HG02642 (cell line): ENCODE results near the gene LHFPL2.
"Not testable (repeated sequence)": the region's sequence is repeated elsewhere in the genome, so short reads cannot be mapped to it uniquely, and the experiment has no call there.

Experiments
- ATAC-seq: cut with Tn5 transposase; IDR thresholded peaks from one replicate; pipeline ENCODE4 v1.9.1; 2021; ENCODE audit warnings: mild to moderate bottlenecking; ENCODE audit not compliant: unreplicated experiment, poor library complexity

The LHFPL2 gene

DNA sequence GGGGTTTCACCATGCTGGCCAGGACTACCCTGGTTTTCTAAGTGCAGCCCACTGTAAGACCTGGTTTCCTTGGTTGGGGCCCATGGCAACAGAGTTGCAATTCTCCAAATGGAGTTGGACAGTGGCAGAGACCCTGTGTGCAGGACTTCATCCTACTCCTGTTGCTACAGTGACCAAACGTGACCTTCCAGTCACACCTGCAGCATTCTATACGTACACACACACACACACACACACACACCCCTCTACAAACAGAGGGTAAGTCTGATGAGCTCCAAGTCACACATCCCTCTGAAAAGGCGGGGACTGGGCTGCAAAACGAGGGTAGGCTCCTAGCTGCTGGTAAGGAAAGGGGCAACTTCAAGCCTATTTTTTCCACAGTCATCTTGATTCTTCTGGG lies 23.6 kb downstream of the LHFPL2 start:
- no peak for ATAC-seq

DNA sequence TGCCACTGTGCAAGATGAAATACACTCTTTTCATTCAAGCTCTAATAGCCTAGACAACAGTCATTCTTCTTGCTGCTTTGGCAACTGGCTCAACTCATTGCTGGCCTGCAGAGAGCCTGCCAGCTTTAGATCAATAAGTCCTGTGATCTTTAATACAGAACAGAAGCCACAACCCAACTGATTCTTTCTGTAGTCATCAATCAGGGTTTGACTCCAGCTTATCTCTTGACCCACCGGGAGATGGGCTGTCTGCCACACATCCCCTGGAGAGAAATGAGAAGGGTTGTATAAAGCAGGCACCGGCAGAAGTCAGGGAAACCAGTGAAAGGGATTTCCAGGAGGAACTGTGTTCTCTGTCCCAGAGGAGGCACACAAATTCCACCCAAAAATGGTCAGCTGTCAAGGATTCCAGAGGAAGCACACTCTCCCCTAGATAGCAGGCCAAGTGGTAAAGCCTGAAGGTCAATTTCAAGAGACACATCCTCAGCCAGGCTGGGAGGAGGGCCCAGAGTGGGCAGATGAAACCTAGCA lies 24.5 kb downstream of the LHFPL2 start:
- no peak for ATAC-seq

DNA sequence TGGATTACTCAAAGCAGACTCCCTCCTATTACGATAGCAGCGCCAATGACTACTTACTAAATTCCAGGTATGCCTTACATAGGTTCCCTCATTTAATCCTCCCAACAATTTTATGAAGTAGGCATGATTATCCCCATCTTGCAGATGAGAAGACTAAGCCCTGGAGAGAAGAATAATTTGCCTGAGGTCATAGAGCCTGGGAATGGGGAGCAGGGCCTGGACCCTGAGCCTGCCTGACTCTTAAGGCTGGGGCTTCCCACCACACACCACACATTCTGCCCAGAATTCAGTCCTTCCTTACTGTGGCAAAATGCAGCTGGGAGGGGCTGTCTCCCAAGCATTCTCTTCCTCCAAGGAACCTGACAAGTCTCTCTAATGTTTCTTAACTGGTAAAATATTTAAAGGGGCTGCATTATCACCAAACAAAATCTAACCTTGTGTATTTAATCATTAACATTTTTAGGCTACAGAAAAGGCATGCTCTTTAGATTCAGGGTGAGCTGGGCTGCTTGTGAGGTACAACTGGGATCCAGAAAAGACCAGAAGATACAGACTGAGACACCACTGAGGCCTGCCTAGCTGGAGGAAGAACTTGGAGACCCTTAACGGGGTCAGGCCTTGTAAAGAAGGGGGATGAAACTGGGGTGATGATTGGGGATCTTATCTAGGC lies 26.1 kb downstream of the LHFPL2 start:
- no peak for ATAC-seq

DNA sequence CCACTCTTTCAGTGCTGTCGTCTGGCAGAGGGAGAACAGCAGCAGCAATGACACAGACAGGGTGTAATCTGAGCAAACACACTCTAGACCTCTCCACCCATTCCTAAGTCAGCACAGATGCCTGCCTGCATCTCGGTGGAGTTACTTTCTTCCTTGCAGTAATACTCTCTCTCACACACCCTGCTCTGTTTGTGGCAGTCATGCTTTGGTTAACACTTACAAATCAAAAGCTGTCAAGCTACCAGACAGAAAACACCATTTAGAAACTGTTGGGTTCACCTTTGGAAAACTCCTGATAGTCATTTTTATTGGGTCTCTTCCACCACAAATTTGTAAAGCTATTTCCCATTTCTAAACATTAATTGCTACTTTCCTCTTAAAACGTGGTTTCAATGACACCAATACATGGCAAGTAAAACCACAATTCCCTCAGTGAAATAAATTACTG lies 27.3 kb downstream of the LHFPL2 start:
- ATAC-seq, result no peak

DNA sequence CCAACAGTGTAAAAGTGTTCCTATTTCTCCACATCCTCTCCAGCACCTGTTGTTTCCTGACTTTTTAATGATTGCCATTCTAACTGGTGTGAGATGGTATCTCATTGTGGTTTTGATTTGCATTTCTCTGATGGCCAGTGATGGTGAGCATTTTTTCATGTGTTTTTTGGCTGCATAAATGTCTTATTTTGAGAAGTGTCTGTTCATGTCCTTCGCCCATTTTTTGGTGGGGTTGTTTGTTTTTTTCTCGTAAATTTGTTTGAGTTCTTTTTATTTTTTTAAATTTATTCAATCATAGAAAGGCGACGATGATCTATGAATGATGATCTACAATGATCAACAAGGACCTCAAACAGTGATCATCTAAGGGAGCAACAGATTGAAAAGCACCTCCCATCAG lies 28.5 kb downstream of the LHFPL2 start:
- ATAC-seq, result not testable (repeated sequence)

DNA sequence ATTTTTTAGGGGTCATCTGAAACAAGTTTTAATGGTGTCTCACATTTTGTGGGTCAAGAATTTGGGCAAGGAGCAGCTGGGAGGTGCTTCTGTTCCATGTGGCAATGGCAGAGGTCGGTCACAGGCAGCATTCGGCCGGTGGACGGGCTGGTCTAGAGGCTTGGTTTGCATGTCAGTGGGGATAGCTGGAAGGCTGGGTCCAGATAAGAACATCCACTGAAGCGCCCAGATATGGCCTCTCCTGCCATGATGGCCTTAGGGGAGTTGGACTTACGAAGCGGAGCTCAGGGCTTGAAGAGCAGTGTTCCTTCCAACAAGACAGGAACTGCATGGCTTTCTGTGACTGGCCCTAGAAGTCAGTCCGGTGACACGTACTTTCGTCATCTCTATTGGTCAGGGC lies 30.3 kb downstream of the LHFPL2 start:
- ATAC-seq, result no peak

DNA sequence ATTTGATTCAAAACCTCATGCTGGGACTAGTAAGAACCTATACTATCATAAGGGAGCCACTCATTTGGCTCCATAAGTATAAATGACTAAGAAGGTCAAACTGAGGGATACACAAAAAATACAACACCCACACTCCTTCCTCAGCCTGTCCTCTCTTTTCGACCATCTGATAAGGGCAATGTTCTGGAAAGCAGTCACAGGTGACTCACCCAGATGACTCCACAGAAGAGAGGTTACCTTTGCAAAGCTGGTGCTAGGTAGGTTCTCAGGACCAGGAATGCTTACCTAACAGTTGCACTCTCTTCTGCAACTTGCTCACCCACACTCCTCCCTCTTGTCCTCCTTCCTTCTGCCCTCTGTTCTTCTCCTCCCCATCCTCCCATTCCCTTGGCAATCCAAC lies 32.9 kb downstream of the LHFPL2 start:
- no peak for ATAC-seq

DNA sequence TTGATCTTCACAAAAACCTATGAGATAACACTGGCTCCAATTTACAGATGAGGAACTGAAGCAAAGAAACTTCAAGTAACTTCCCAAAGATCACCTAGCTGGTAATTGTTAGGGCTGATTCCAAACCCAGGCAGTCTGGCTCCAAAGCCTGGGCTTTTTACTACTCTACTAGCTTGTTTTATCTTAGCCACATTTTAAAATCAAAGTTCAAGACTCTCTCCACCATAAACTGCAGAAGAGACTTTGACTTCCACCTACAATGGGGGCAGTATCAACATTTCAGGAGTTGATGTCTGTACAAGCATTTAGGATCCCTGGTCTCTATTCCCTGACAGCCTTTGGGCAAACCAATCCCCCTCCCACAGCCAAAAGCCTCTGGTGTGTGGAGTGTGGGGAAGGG lies 33.8 kb downstream of the LHFPL2 start:
- no peak for ATAC-seq

DNA sequence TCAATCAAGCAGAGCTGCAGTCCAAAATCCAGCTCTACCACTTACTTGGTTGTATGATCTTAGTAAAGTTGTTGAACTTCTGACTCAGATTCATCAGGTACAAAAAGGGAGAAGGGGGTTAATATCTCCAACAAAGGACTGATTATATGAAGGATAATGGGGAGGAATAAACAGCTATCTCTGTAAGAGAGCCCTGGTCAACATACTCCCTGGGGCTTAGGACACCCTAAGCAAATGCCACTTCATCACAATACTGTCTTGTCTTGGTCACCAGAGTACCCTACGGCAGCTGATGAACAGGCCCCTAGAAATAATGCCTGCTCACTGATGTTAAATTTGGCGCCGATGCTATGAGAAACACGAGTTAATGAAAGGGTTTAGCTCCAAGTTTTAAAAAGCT lies 34.8 kb downstream of the LHFPL2 start:
- no peak for ATAC-seq

DNA sequence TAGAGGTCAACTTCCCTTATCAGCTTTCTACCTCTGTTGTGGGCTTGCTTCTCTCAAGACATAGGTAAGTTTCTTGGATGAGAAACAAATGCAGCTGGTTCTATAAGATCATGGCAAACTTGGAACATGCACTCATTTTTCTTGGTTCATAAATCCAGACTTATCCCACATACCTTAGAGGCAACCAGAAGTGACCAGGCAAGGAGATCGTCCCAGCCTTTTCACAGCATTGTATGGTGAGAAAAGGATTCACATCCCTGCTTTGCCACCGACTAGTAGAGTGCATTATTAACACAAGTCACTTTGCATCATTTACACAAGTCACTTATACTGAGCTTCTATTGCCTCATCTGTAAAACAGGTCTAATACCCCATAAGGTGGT lies 35.4 kb downstream of the LHFPL2 start:
- ATAC-seq, result no peak

DNA sequence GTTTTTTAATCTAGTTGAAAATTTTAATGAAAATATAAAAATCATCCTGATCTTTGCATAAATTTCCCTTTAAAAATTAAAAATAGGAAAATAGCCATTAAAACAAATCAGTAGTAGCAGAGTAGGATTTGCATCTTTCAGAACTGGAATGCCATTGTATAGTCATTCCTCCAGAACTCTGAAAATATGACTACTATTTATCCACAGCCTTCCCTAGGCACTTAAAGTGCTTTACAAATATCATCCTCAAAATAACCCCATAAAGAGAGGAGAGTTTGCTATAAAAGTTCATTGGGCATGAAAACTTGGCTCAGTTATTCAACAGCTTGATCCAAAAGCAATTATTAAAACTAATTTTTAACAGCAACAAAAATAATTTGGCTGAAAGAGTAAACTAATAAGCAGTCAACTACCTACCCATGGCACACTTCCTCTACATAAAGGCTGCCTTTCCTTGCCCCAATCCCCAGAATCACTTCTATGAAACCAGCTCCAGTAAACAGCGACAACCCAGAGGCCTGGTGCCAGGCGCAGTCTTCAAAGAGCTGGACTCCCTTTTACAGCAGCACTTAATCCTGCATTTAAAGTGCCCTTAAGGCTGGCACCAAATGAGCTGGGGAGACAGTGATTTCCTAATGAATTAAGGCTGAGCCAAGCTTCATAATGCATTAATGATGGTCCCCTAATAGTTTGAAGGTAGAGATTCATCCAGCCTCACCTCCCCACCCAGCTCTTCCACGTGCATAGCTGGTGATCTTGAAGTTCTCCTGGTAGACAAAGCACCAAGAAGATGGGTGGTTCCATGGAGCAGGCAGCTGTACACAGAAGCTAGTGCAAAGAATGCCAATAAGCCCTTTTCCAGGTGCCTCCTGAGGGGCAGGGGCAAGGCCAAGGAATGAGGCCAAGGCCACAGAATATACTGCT lies 36.1 kb downstream of the LHFPL2 start:
- no peak for ATAC-seq

DNA sequence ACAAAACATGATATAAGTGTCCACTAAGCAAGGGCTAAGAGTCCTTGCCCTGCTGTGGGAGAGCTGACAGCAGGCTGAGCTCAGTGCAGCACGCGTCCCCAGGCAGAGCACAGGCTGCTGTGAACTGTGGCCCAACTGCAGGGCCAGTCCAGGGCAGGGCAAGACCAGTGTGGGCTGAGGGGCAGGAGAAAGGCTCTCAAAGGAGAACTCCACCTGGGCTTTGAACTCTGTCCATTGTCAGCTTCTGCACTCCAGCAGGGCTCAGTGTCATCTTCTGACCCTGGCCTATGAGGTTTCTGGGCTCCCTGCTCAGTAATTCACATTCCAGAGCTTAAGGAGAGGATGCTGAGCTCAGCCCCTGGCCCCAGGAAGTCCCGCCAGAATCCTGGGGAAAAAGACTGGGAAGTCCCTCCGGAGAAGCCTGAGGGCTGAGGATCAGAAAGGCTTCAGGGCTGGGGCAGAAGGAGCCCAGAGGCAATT lies 37.4 kb downstream of the LHFPL2 start:
- no peak for ATAC-seq

DNA sequence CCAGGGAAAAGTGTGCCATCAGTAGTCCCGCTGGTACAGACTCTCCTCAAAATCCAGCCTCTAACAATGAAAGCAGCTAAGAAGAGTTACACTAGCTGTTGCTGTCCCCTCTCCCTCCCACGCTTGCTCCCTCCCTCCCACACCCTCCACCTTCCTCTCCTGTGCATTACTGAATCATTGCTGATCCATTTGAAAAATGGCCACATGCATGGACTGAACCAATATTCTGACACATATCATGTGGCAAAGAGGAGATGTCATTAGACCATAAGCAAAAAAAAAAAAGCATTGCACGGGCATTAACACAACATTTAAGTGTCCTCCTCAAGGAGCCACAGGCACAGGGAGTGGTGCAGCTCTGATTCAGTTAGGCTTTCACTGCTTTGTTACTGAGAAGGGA lies 37.9 kb downstream of the LHFPL2 start:
- no peak for ATAC-seq

DNA sequence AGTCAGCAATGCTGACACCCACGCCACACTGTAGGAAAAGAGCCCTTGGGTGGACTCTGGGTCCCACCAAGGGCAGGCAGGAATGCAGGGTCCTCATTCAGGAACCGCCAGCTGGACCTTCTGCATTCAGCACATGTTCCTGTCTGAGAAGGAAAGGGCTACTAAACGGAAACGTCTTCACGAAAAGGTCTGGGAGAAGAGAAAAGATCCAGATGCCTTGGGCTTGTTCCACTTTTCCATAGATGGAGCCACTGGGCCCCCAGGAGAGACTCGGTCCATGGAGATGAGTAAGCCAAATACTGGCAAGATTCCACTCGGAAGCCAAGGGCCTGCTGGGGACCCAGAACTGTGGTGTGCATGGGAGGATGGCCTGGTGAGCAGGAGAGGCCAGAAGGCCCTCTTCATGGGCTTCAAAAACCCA lies 38.4 kb downstream of the LHFPL2 start:
- no peak for ATAC-seq

DNA sequence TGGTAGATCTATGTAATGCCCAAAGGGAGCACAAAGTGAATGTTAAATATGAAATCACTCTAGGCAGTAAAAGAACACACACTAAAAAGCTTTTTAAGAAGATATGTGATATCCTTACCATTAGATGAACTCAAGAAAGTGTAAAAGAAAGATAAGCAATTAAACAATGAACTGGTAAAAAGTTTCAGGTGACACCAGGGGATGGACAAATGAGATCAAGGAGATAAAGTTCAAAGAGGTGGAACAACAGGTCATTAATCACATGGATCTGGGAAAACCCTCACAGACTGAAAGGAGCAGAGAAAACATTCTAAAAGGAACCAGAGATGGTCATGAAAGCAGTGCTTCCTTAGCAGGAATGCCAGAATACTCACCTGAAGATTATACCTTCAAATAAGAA lies 40.7 kb downstream of the LHFPL2 start:
- ATAC-seq, result no peak

DNA sequence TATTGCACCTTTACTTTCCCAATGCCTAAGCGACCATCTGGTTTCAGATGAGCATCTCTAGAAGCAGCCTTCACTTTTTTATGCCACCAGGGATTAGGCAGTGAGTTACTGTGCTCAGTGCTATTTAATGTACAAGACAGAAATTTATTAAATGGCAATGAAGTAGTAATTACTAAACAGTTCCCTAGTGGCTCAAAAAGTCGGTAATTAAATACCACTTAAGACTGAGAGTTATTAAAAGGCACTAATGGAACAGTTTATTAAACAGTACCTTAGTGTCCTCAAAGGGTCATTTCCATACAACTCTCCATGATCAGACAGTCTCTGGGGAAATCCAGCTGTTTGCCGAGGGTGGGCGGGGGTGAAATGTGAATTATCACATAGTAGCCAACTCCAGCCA lies 42.3 kb downstream of the LHFPL2 start:
- no peak for ATAC-seq

DNA sequence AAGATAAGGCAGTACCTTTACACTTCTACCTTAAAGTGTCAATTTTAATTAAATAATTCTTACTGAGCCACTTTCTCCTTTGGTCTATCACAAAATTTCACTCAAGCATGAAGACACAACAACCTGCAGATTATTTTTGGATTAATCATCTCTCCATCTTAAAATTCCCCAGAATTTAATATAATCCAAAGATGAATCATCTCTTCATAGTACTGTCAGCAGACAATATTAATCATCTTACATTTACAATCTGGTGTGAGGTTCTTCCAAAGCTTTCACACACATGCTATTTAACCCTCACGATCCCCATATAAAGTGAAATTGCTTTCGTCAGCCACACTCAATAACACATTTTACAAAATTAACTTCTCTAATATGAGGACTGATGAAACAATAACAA lies 43.0 kb downstream of the LHFPL2 start:
- no peak for ATAC-seq

DNA sequence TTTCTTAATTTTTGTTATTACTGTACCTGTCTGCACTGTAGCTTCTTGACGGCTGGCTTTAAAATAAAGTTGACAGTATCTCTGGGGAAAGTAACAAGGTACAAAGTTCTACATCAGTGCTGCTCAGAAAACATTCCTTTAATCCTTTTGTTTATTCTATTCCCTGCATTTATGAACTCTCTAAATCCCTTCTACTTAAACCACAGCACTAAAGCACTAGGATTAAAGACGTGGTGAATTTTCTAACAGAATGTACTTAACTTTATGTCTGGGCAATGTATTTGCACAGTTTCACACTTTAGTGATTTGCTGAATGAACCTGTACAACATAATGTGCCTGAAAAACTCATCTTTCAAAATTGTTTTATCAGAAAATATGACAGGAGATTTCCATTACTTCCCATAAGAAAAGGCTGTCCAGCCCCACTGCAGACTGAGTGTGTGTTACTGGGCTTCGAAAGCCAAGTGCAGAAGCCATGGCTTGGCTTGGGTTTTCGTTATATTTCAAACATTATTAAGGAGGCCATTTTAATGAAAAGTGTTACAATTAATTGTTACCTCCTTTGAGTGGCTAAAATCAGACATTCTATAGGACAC lies 43.8 kb downstream of the LHFPL2 start:
- ATAC-seq, result no peak

DNA sequence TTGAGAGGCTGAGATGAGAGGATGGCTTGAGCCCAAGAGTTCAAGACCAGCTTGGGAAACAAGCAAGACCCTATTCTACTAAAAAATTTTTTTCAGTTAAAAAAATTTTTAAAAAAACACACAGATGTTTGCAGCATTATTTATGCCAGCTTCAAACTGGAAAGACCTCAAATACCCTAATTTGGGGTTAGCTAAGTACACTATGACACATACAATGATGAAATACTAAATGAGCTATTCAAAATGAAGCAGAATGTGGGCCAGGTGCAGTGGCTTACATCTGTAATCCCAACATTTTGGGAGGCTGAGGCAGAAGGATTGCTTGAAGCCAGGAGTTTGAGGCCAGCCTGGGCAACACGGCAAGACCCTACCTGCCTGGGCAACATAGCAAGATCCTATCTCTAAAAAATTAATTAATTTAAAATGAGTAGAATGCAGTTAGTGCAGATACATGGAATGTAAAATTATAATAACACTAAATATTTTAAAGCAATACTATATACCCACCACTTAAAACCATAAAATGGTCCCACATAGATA lies 44.9 kb downstream of the LHFPL2 start:
- ATAC-seq, result no peak

DNA sequence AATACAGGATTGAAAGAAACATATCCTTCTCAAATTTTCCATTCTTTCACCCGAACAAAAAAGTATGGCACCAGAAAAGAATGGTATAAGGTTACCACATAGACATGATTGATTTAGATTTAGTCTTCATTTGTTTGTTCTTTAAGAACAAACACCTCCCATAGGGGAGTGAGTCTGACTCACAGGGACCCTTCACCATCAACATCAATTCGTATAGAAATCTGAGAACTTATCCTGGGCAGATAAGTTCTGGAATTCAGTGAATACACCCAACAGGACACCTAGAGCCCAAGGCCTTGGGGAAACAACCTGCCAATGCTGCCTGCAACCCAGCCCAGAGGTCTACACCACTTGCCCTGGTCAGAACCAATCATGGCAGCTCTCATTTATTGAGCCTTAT lies 46.2 kb downstream of the LHFPL2 start:
- ATAC-seq, result no peak
